GM18868 (cell line): ENCODE data around the gene PNMA6E.
"Not testable (repeated sequence)": the region's sequence is repeated elsewhere in the genome, so short reads cannot be mapped to it uniquely, and the experiment has no call there.

Experiments
- ATAC-seq: cut with Tn5 transposase; IDR thresholded peaks from one replicate; pipeline ENCODE4 v1.9.1; 2021; ENCODE audit warnings: mild to moderate bottlenecking, moderate library complexity; ENCODE audit not compliant: unreplicated experiment

Gene PNMA6E

DNA sequence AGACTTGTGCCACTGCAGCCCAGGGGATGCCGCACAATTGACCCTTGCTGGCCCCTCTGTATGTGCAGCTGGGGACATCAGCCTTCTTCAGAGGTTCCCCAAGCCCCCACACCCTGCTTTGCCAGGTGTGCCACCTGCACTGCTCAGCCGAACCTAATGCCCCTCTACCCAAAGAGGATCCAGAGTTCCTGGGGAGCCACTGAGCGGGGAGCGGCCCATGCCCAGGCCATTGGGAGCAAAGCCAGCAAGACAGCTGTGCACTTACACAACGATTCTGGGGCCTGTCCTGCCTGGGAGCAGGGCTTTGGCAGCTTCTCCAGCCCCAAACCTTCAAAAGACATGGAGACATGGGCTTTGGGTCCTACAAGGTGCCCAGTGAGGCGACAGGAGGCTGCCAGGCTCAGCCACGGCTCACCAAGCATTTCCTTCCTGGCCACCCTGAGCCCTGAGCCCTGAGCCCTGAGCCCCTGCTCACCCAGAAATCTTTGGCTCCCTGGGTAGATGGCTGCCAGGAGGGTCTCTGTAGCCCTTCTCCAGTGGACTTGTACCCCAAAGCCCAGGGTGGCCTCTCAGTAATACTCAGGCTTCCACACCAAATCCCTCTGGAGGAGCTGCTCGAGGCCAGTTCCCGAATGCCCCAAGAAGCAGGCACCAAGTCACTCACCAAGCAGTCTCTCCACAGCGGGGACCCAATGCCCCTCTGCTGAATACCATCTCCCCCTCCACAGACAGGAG lies 13.0 kb downstream of the PNMA6E start:
- ATAC-seq: no peak

GRCh38 chrX:153387345-153387744 lies 13.8 kb downstream of the PNMA6E start:
- no peak for ATAC-seq

DNA sequence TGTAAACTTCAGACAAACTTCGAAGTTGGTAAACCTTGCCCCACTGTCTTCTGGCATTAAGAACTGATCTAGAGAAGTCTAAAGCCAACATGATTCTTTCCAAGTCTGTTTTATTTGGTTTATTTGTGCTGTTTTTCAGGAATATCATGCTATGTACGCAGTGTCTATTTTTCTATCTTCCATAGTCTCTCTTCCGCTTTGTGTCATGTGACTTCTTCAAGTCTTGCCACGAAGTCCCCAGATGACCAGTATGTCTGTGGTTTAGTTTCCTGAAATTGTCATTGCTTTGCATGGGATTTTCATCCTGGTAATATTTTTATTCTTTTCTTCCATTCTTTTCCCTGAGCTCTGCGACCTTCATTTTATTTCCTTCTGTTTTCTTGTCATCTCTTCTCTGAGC lies 15.1 kb downstream of the PNMA6E start:
- ATAC-seq: no peak

DNA sequence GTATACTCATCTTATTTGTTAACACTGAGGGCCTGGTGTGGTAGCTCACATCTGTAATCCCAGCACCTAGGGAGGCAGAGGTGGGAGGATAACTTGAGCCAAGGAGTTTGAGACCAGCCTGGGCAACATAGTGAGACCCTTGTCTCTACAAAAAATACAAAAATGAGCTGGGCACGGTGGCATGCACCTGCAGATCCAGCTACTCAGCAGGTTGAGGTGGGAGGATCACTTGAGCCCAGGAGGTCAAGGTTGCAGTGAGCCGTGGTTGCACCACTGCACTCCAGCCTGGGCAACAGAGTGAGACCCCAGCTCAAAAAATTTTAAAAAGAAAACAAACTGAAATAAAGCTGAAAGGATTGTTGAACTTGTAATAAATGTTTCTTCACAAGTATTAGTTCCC lies 16.2 kb downstream of the PNMA6E start:
- not testable (repeated sequence) for ATAC-seq

DNA sequence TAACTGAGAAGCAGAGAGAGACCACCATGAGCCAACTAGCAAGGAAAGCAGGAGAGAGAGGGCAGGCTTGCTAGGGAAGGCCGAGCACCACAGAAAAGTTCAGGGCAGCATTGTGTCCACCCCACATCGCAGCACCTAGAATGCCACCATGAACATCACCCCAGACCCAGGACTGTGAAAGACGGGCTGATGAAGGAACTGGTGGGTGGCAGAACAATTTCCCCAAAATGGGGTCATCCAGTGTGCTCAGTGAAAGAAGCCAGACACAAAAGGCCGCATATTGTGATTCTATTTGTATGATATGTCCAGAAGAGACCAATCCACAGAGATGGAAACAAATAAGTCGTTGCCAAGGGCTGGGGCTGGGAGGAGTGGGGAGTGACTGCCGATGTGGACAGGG lies 16.8 kb downstream of the PNMA6E start:
- ATAC-seq: no peak

- no peak for ATAC-seq
Observed at GRCh38 chrX:153382563-153383482, 18.3 kb downstream of the PNMA6E start.

GRCh38 chrX:153381684-153382532 lies 19.2 kb downstream of the PNMA6E start:
- ATAC-seq: no peak

- no peak for ATAC-seq
Observed at GRCh38 chrX:153380691-153381090, 20.5 kb downstream of the PNMA6E start.

- no peak for ATAC-seq
Observed at GRCh38 chrX:153379971-153380581, 21.1 kb downstream of the PNMA6E start.

DNA sequence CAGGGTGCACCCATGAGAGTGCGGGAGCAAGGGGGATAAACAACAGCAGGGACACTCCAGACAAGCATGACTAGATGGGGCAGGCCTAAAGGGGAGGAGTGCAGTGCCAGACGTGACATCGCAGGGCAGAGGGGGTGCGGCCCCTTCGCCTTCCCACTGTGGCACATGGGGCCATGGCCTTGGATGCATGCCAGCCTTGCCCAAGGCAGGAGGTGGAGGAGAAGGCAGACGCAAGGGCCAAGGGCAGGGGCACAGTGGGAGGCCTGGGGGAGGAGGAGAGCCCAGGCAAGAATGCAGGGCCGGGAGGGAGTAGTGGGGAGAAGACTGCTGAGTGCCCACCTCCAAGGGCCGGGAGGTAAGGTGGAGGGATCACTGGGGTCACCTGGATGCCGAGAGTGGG lies 21.6 kb downstream of the PNMA6E start:
- ATAC-seq: no peak

- no peak for ATAC-seq
Observed at GRCh38 chrX:153378607-153379006, 22.5 kb downstream of the PNMA6E start.

DNA sequence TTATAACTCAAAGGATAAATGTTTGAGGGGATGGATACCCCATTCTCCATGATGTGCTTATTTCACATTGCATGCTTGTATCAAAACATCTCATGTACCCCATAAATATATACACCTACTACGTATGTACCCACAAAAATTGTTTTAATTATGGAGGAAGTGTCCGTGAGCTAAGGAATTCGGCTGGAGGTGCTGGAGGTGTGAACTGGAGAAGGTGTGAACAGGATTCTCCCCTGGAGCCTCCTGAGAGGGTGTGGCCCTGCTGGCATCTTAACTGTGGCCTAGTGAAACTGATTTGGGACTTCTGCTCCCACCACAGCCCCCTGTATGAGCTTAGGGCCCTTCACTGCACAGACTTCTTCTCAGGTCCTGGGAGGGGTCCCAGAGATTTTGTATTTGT lies 23.4 kb downstream of the PNMA6E start:
- no peak for ATAC-seq

GRCh38 chrX:153375571-153375970 lies 25.6 kb downstream of the PNMA6E start:
- ATAC-seq: no peak

DNA sequence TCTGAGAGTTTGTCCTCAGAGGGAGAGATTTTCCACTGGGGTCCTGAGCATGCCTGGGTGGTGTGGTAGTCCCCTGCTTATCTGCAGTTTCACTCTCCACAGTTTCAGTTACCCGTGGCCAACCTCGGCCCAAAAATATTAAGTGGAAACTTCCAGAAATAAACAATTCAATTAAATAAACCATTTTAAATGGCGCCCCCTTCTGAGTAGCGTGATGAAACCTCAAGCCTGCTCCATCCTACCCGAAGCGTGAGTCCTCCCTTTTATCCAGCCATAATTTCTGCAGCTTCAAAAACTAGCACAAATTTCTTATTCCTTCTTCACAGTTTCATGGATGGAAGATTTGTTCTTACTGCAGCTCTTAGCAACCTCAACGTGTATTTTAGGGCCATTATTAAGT lies 26.7 kb downstream of the PNMA6E start:
- ATAC-seq: no peak

GRCh38 chrX:153372949-153373348 lies 28.2 kb downstream of the PNMA6E start:
- ATAC-seq: no peak

- no peak for ATAC-seq
Observed at GRCh38 chrX:153371256-153371655, 29.9 kb downstream of the PNMA6E start.

DNA sequence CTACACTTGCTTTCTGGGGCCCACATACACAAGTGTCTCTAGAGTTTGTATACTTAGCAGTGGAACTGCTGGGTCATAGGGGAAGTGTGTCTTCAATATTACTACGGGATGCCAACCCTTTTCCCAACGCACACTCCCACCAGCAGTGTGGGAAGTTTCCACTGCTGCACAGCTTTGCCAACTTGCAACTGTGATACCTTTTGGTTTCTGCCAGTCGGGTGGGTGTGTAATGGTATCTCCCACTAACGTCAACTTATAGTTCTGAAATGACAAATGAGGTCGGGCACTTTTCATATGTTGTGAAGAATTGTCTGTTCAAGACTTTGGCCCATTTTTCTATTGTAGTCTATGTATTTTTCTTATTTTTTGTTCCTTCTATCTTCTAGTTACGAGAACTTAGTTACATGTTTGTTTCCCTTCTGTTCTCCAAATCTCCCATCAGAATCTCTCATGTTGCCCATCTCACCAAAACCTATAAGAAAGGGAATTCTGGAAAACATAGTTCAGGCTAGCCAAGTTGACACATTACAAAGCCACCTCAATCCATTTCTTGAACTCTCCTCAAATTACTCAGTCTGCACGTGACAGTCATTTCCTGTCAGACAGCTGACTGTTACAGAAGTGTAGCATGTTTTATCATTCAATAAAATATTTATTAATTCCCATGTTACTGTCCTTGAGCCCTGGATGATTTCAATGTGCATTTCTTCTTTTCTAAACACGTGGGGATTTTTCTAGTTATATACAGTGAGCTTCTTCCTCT lies 30.7 kb downstream of the PNMA6E start:
- ATAC-seq: no peak

GRCh38 chrX:153366878-153367538 lies 34.1 kb downstream of the PNMA6E start:
- ATAC-seq: no peak

DNA sequence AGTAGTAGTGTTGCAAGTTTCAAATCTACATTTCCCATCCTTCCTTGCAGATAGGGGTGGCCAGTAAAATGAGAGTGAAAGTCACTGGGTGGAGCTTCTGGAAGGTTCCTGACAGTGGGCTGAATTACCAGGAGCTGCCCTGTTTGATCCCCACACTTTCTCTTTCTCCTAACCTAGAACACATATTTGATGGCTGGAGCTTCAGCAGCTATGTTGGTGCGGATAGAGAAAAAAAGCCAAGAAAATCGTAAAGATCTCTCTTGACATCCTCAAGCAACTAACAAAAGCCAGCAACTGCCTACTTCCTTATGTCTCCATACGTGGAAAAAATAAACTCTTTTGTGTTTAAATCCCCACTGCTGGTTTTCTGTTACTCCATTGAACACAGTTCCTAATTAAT lies 35.0 kb downstream of the PNMA6E start:
- ATAC-seq: no peak

DNA sequence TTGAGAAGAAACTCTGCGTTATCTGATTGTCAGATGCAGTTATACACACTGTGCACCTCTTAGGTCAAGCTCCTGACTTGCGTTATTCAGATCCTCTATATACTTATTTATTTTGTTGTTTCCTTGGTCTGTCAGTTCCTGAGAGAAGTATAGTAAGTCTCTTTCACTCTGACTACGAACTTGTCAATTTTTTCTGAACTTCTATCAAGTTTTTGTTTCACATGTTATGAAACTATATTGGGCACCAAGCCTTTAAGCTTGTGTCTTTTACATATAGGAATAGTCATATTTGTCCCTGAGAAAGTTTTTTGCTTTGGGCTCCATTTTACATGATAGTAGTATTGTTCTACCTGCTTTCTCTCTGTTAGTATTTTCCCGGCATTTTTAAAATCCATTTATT lies 35.5 kb downstream of the PNMA6E start:
- no peak for ATAC-seq
